ENCODE measurements around the gene SETD2. TPM values are rescaled to one million over a fixed set of nuclear protein-coding genes. Genes with fewer than 3 reads are reported as not detected.

The SETD2 gene
- total and polyA plus RNA-seq, 2 of the 8 experiments (the other 6 are each of a cell fraction or from before 2014, with no cell fraction given), result 15.7 to 46.3 TPM

DNA sequence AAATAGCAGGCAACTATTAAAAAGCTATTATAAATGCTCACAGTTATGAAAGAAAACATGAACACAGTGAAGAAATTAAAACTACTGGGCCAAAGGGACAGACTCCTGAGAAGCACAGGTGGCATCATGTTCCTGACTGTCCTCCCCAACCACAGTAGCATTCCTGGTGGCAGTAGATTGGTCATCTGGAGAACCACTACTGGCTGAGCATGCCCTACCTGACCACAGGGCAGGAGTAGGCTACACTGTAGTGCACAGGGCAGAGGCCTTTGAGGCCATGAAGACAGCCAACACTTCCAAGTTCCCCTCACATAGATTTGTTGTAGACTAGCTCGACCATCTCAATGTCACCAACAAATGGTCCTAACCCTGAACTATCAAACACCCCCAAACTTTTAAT, 135.2 kb downstream of the SETD2 start (continued):
- no peak for TF ChIP-seq RAD21 (IDR thresholded peaks at IDR 0.05 in 1 of 2, conservative IDR thresholded peaks at IDR 0.05 in 1 of 2; ENCODE audit: low read depth in 2 of 2, low read length in 2 of 2)
- no peak for TF ChIP-seq RNF2 (IDR thresholded peaks at IDR 0.05; ENCODE audit: borderline replicate concordance, low read depth, low read length, missing control alignments, poor library complexity, severe bottlenecking)
- no peak for TF ChIP-seq POLR2A (IDR thresholded peaks at IDR 0.05; ENCODE audit: control extremely low read depth in 1 of 2, low read depth in 2 of 2, low read length in 2 of 2)
- TF ChIP-seq, protein P1, sequence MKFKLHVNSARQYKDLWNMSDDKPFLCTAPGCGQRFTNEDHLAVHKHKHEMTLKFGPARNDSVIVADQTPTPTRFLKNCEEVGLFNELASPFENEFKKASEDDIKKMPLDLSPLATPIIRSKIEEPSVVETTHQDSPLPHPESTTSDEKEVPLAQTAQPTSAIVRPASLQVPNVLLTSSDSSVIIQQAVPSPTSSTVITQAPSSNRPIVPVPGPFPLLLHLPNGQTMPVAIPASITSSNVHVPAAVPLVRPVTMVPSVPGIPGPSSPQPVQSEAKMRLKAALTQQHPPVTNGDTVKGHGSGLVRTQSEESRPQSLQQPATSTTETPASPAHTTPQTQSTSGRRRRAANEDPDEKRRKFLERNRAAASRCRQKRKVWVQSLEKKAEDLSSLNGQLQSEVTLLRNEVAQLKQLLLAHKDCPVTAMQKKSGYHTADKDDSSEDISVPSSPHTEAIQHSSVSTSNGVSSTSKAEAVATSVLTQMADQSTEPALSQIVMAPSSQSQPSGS (IDR thresholded peaks at IDR 0.05; ENCODE audit: low read length), result no peak
- TF ChIP-seq SP1 (IDR thresholded peaks at IDR 0.05; ENCODE audit: low read depth, low read length), result no peak
- TF ChIP-seq MAFK (IDR thresholded peaks at IDR 0.05; ENCODE audit: low read depth, low read length), result no peak
- TF ChIP-seq, protein P2, sequence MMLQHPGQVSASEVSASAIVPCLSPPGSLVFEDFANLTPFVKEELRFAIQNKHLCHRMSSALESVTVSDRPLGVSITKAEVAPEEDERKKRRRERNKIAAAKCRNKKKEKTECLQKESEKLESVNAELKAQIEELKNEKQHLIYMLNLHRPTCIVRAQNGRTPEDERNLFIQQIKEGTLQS (IDR thresholded peaks at IDR 0.05; ENCODE audit: insufficient read depth, low read depth, low read length), result no peak
- TF ChIP-seq KDM4A (IDR thresholded peaks at IDR 0.05; ENCODE audit: low read depth, low read length, severe bottlenecking), result no peak
- TF ChIP-seq BACH1 (IDR thresholded peaks at IDR 0.05; ENCODE audit: low read length), result no peak
- TF ChIP-seq CBX8 (IDR thresholded peaks at IDR 0.05; ENCODE audit: borderline replicate concordance, low read depth, low read length), result no peak

Data from H1 (cell line).